ENCODE data around the gene SPATA16. TPM values are rescaled to one million over a fixed set of nuclear protein-coding genes. Genes with fewer than 3 reads are reported as not detected.
"Not testable (repeated sequence)": the region's sequence is repeated elsewhere in the genome, so short reads cannot be mapped to it uniquely, and the experiment has no call there.

SPATA16 gene
- not detected in 2 replicates for total RNA-seq

GRCh38 chr3:173140986-173141385 lies at the start of gene SPATA16:
TSS of gene SPATA16 (minus strand) at chr3:173141235. CDS start at chr3:173117731, 23,504 bp downstream.
- no peaks in the 10 kb centered on the region for H3K4me1 Mint-ChIP-seq
- no peak within 1 kb of the TSS for H3K4me3 Mint-ChIP-seq
- DNase-seq: no peak
- H3K27me3 Mint-ChIP-seq: no peaks in the 10 kb centered on the region
- H3K36me3 Mint-ChIP-seq (ENCODE audit: low read depth): no peaks in the 10 kb centered on the region
- H3K27ac Mint-ChIP-seq: no peak within 1 kb of the TSS
- intact Hi-C loops (cut with micrococcal nuclease): no loop called here
- no peaks in the 10 kb centered on the region for H3K9me3 Mint-ChIP-seq

DNA sequence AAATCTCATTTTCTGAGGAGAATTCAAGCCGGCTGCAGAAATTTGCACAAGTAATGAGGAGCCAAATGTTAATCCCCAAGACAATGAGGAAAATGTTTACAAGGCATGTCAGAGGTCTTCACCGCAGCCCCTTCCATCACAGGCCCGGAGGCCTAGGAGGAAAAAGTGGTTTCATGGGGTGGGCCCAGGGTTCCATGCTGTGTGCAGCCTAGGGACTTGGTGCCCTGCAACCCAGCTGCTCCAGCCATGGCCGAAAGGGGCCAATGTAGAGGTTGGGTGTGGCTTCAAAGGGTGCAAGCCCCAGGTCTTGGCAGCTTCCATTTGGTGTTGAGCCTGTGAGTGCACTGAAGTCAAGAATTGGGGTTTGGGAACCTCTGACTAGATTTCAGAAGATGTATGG lies 42.0 kb upstream of the SPATA16 start:
- H3K4me1 Mint-ChIP-seq: not testable (repeated sequence)

DNA sequence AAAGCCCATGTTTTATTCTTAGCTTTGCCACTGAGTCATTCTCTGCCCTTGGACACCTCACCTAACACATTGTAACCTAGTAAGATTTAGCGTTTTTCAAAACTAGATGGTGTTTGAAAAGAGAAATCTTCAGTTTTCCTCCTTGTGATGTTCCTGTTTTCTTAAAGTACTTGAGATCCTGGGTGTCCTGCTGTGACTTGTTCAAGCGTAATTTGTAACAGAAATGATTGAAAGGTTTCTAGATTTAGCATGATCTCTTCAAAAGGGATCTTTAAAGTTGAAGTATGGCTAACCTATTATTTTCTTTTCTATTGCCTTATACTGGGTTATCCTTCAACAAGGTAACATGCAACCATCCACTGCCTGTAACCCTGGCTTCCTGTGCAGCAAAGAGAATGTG lies 32.6 kb upstream of the SPATA16 start:
- no peak for DNase-seq
- intact Hi-C loops (cut with micrococcal nuclease): no loop called here
- Mint-ChIP-seq H3K36me3 (ENCODE audit: low read depth) (no peaks in the 10 kb centered on the region), H3K4me1 (no peaks in the 10 kb centered on the region), H3K9me3 (no peaks in the 10 kb centered on the region), H3K4me3 (no peak overlapping the region), H3K27ac (no peak overlapping the region), H3K27me3 (no peaks in the 10 kb centered on the region)

More for the DNA sequence above, 42.0 kb upstream of the SPATA16 start:
- H3K27me3 Mint-ChIP-seq; H3K9me3 Mint-ChIP-seq; intact Hi-C loops (cut with micrococcal nuclease); DNase-seq; H3K27ac Mint-ChIP-seq; H3K4me3 Mint-ChIP-seq; H3K36me3 Mint-ChIP-seq (ENCODE audit: low read depth): not testable (repeated sequence)

DNA sequence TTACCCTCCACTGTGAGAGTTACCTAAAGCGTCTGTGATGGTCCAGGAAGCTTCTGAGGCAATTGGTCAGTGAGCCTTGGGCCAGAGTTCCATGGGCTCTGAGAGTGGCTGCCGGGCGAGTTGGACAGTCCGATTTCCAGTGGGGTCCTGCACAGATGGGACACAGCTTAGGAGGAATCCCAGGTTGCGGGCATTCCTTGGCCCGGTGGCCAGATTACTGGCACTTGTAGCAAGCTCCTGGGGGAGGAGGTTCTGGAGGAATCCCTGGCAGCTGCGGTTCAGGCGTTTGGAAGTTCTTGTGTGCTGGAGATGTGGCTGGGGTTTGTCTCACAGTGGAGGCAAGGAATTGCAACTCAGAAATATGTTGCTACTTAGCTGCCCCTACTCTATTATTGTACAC lies 18.1 kb upstream of the SPATA16 start:
- H3K9me3 Mint-ChIP-seq; intact Hi-C loops (cut with micrococcal nuclease); H3K27me3 Mint-ChIP-seq; H3K36me3 Mint-ChIP-seq (ENCODE audit: low read depth); H3K4me1 Mint-ChIP-seq; H3K27ac Mint-ChIP-seq; H3K4me3 Mint-ChIP-seq; DNase-seq: not testable (repeated sequence)

DNA sequence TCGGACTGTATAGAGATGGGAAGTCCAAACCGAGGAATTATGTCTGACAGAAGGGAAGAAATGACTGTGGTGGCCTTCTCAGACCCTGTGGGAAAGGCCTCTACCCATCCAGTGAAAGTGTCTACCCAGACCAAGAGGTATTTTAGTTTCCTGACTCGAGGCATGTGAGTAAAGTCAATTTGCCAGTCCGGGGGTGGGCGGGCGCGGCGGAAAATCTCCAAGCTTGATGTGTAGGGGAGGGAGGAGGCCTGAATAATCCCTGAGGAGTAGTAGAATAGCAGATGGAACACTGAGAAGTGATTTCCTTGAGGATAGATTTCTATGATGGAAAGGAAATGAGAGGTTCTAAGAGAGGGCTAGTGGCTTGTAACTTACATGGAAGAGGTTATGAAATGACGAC lies 15.5 kb upstream of the SPATA16 start:
- H3K27ac Mint-ChIP-seq; H3K36me3 Mint-ChIP-seq (ENCODE audit: low read depth); H3K4me1 Mint-ChIP-seq; H3K27me3 Mint-ChIP-seq; DNase-seq; H3K4me3 Mint-ChIP-seq; intact Hi-C loops (cut with micrococcal nuclease); H3K9me3 Mint-ChIP-seq: not testable (repeated sequence)

DNA sequence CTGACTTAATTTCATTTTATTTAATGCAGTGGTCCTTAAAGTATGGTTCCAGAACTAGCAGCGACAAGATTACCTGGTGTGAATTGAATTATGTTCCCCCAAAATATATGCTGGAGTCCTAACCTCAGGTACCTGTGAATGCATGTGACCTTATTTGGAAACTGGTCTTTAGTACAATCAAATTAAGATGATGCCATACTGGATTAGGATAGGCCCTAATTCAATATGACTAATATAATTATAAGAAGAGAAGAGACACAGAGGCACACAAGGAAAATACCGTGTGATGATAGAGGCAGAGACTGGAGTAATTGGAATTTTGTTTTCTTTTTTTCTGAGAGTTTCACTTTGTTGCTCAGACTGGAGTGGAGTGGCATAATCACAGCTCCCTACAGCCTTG lies 12.6 kb upstream of the SPATA16 start:
- Mint-ChIP-seq H3K27ac (no peak overlapping the region), H3K4me3 (no peak overlapping the region), H3K36me3 (ENCODE audit: low read depth) (no peaks in the 10 kb centered on the region), H3K4me1 (no peaks in the 10 kb centered on the region), H3K27me3 (no peaks in the 10 kb centered on the region), H3K9me3 (no peaks in the 10 kb centered on the region)
- intact Hi-C loops (cut with micrococcal nuclease): no loop called here
- DNase-seq: no peak

- no peaks in the 10 kb centered on the region for H3K4me1 Mint-ChIP-seq
- intact Hi-C loops (cut with micrococcal nuclease): no loop called here
- no peaks in the 10 kb centered on the region for H3K9me3 Mint-ChIP-seq
- no peaks in the 10 kb centered on the region for H3K36me3 Mint-ChIP-seq (ENCODE audit: low read depth)
- no peak for DNase-seq
- no peak overlapping the region for H3K4me3 Mint-ChIP-seq
- H3K27ac Mint-ChIP-seq: no peak overlapping the region
- H3K27me3 Mint-ChIP-seq: no peaks in the 10 kb centered on the region
These were observed 1.6 kb downstream of the SPATA16 start for GRCh38 chr3:173139420-173139819.

DNA sequence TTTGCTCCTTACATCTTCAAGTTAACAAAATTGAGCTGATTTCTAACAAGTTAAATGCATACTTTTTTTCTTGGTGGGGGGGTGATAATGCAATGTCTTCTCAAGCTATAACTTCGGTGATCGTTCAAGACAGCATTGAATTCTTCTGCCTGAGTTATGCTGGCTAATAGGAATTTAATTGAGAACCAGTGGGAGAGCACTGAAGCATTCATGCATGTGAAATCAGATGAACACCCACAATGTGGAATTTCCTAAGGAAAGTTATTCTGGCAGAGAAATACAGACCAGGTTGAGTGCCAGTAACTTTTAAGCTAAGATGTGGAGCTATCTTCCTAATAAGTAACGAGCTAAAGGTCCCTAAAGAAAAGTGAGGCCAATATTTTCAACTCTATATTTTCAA lies 3.0 kb downstream of the SPATA16 start:
- DNase-seq: no peak
- H3K36me3 Mint-ChIP-seq (ENCODE audit: low read depth): no peaks in the 10 kb centered on the region
- H3K27ac Mint-ChIP-seq: no peak overlapping the region
- no peaks in the 10 kb centered on the region for H3K4me1 Mint-ChIP-seq
- no peak overlapping the region for H3K4me3 Mint-ChIP-seq
- intact Hi-C loops (cut with micrococcal nuclease): no loop called here
- no peaks in the 10 kb centered on the region for H3K9me3 Mint-ChIP-seq
- H3K27me3 Mint-ChIP-seq: no peaks in the 10 kb centered on the region

DNA sequence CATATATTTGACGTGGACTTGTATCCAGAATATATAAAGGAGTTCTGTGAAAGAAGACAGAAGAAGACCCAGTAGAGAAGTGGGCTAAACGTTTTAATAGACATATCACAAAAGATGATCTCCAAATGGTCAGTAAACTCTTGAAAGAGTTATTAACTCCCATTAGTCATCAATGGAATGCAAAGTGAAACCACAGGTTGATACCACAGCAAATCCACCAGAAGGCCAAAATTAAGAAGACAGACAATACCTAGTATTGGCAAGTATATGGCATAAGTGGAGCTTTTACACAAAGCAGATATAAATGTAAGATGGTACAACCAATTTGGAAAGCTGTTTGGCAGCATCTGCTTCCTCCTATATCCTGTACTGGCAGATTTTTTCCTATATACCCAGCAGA lies 6.0 kb downstream of the SPATA16 start:
- Mint-ChIP-seq H3K4me1 (no peaks in the 10 kb centered on the region), H3K36me3 (ENCODE audit: low read depth) (no peaks in the 10 kb centered on the region), H3K27me3 (no peaks in the 10 kb centered on the region), H3K9me3 (no peaks in the 10 kb centered on the region), H3K4me3 (no peak overlapping the region), H3K27ac (no peak overlapping the region)
- intact Hi-C loops (cut with micrococcal nuclease): no loop called here
- DNase-seq: no peak

- Mint-ChIP-seq H3K9me3 (no peaks in the 10 kb centered on the region), H3K36me3 (ENCODE audit: low read depth) (no peaks in the 10 kb centered on the region), H3K27me3 (no peaks in the 10 kb centered on the region), H3K27ac (no peak overlapping the region), H3K4me1 (no peaks in the 10 kb centered on the region), H3K4me3 (no peak overlapping the region)
- no peak for DNase-seq
- intact Hi-C loops (cut with micrococcal nuclease): no loop called here
These were observed 12.4 kb downstream of the SPATA16 start for GRCh38 chr3:173128633-173129032.

DNA sequence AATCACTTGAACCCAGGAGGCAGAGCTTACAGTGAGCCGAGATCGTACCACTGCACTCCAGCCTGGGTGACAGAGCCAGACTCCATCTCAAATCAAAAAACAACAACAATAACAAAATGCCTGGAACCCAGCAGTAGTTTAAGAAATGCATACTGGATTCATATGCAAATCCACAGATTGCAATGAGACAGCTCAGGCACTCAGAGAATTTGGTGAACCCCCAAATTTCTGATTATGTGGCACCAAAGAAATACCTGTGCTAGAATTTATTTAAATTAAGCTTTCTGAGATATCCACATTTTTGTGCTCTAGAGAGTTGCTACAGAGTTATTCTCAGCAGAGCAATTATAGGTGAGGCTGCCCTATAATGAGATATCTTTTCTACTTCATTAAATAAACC lies 29.7 kb downstream of the SPATA16 start:
- Mint-ChIP-seq H3K36me3 (ENCODE audit: low read depth) (no peaks in the 10 kb centered on the region), H3K27me3 (no peaks in the 10 kb centered on the region), H3K4me1 (no peaks in the 10 kb centered on the region), H3K27ac (no peak overlapping the region), H3K4me3 (no peak overlapping the region), H3K9me3 (no peaks in the 10 kb centered on the region)
- no peak for DNase-seq
- intact Hi-C loops (cut with micrococcal nuclease): no loop called here

- no peaks in the 10 kb centered on the region for H3K36me3 Mint-ChIP-seq (ENCODE audit: low read depth)
- no peaks in the 10 kb centered on the region for H3K4me1 Mint-ChIP-seq
- no peak overlapping the region for H3K4me3 Mint-ChIP-seq
- H3K27ac Mint-ChIP-seq: no peak overlapping the region
- no peaks in the 10 kb centered on the region for H3K9me3 Mint-ChIP-seq
- intact Hi-C loops (cut with micrococcal nuclease): no loop called here
- H3K27me3 Mint-ChIP-seq: no peaks in the 10 kb centered on the region
- no peak for DNase-seq
These were observed 31.9 kb downstream of the SPATA16 start for GRCh38 chr3:173109143-173109542.

- Mint-ChIP-seq H3K4me3 (no peak overlapping the region), H3K4me1 (no peaks in the 10 kb centered on the region), H3K27ac (no peak overlapping the region), H3K9me3 (no peaks in the 10 kb centered on the region), H3K27me3 (no peaks in the 10 kb centered on the region), H3K36me3 (ENCODE audit: low read depth) (no peaks in the 10 kb centered on the region)
- intact Hi-C loops (cut with micrococcal nuclease): no loop called here
- DNase-seq: no peak
These were observed 37.6 kb downstream of the SPATA16 start for GRCh38 chr3:173103469-173103868.

DNA sequence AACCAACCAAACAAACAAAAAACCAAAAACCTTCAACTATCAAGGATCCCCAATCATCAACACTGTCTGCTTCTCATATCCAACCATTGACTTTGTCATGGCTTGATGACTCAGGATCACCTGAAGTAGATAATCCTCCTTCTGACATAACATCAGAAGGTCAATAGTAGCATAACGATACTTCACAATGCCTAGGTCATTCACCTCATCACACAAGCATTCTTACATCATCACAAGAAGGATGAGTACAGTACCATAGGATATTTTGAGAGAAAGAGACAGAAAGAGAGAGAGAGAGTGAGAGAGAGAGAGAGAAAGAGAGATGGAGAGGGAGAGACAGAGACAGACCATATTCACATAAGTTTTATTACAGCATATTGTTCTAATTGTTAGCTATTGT lies 42.1 kb downstream of the SPATA16 start:
- Mint-ChIP-seq H3K27ac (no peak overlapping the region), H3K27me3 (no peaks in the 10 kb centered on the region), H3K9me3 (no peaks in the 10 kb centered on the region), H3K36me3 (ENCODE audit: low read depth) (no peaks in the 10 kb centered on the region), H3K4me1 (no peaks in the 10 kb centered on the region), H3K4me3 (no peak overlapping the region)
- DNase-seq: no peak
- intact Hi-C loops (cut with micrococcal nuclease): no loop called here

- H3K27ac Mint-ChIP-seq: no peak overlapping the region
These were observed 43.8 kb downstream of the SPATA16 start for GRCh38 chr3:173096994-173097785.

More at GRCh38 chr3:173096994-173097785, 43.8 kb downstream of the SPATA16 start:
- H3K36me3 Mint-ChIP-seq (ENCODE audit: low read depth): no peaks in the 10 kb centered on the region
- H3K4me3 Mint-ChIP-seq: no peak overlapping the region
- DNase-seq: no peak
- H3K27me3 Mint-ChIP-seq: no peaks in the 10 kb centered on the region
- H3K9me3 Mint-ChIP-seq: no peaks in the 10 kb centered on the region
- no peaks in the 10 kb centered on the region for H3K4me1 Mint-ChIP-seq
- intact Hi-C loops (cut with micrococcal nuclease): no loop called here
